HL-60 (cell line): ENCODE data around the gene RINL.

Experiments
- DNase-seq, 2 experiments: peaks; one replicate each; pipeline ENCODE4 v3.0.0-alpha.2; 2010 to 2020; ENCODE audit warnings: low read depth in 1 of 2, low spot score in 1 of 2
- H3K27ac ChIP-seq: fragments of 250-450 bp; sonication (Bioruptor Pico); replicated peaks from 2 replicates; pipeline ENCODE4 v1.5.1; 2020; ENCODE audit warnings: mild to moderate bottlenecking, moderate library complexity
- H3K27me3 ChIP-seq: fragments of 250-450 bp; sonication (Bioruptor Pico); 2 replicates; pipeline ENCODE4 v1.5.1; 2021; ENCODE audit warnings: mild to moderate bottlenecking, moderate library complexity; ENCODE audit not compliant: insufficient read depth, poor library complexity, severe bottlenecking
- H3K4me3 ChIP-seq: replicated peaks from 2 replicates; pipeline ENCODE4 v1.5.1; 2011; ENCODE audit warnings: mild to moderate bottlenecking, control low read depth, low read length; ENCODE audit not compliant: insufficient read depth
- CTCF ChIP-seq: IDR thresholded peaks from one replicate; pipeline ENCODE4 v1.5.1; 2011; ENCODE audit warnings: low read length, control low read depth, inconsistent platforms; ENCODE audit not compliant: insufficient read depth
- GABPA ChIP-seq: IDR thresholded peaks from 2 replicates; pipeline ENCODE4 v1.6.1; 2012; ENCODE audit warnings: low read depth
- POLR2AphosphoS5 ChIP-seq: IDR thresholded peaks from 2 replicates; pipeline ENCODE4 v1.6.1; 2012; ENCODE audit warnings: low read depth
- REST ChIP-seq: IDR thresholded peaks from 2 replicates; pipeline ENCODE4 v1.6.1; 2012; ENCODE audit warnings: low read depth; ENCODE audit not compliant: insufficient replicate concordance
- SPI1 ChIP-seq: IDR thresholded peaks from 2 replicates; pipeline ENCODE4 v1.6.1; 2012; ENCODE audit warnings: low read depth, mild to moderate bottlenecking, borderline replicate concordance

The RINL gene

GRCh38 chr19:38845374-38846024 lies 32.6 kb downstream of the RINL start:
- Histone ChIP-seq H3K27me3 (no peaks in the 10 kb centered on the region), H3K27ac (no peak overlapping the region), H3K4me3 (no peak overlapping the region)
- DNase-seq, result no peak
- TF ChIP-seq GABPA, result no peak
- TF ChIP-seq POLR2AphosphoS5, result no peak; the same call in 1 of the 2 replicates
- no peak for TF ChIP-seq REST
- no peak for TF ChIP-seq CTCF
- no peak for TF ChIP-seq SPI1

- Histone ChIP-seq H3K27ac (no peak overlapping the region), H3K4me3 (no peak overlapping the region), H3K27me3 (no peaks in the 10 kb centered on the region)
- no peak for TF ChIP-seq POLR2AphosphoS5
- TF ChIP-seq CTCF, result no peak
- TF ChIP-seq REST, result no peak
- TF ChIP-seq SPI1, result no peak
- no peak for TF ChIP-seq GABPA
- DNase-seq, result no peak
These were observed 33.9 kb downstream of the RINL start for GRCh38 chr19:38844093-38844686.

- Histone ChIP-seq H3K4me3 (no peak overlapping the region), H3K27me3 (no peaks in the 10 kb centered on the region), H3K27ac (no peak overlapping the region)
- TF ChIP-seq SPI1 (no peak), CTCF (no peak), REST (no peak), POLR2AphosphoS5 (no peak), GABPA (no peak)
- no peak for DNase-seq
These were observed 34.8 kb downstream of the RINL start for GRCh38 chr19:38843175-38843758.
